Neural cell (in vitro differentiated cells): ENCODE data around the gene KHK. TPM values are rescaled to one million over a fixed set of nuclear protein-coding genes. Genes with fewer than 3 reads are reported as not detected.

Source experiments
- H2AFZ ChIP-seq: fragments of 200-600, 300-800 bp; sonication (generic), shearing (Covaris generic); 2 replicates; pipeline ENCODE4 v1.6.0; 2014; ENCODE audit warnings: low read depth, mild to moderate bottlenecking, antibody characterized with exemption, low read length, moderate library complexity
- H3F3A ChIP-seq: fragments of 200-600 bp; shearing (Covaris generic); 2 replicates; pipeline ENCODE4 v1.6.1; 2016; ENCODE audit warnings: mild to moderate bottlenecking, moderate library complexity, mixed read lengths, antibody characterized with exemption, low read length; ENCODE audit not compliant: insufficient read depth, poor library complexity, severe bottlenecking
- H3K27ac ChIP-seq: fragments of 200-600, 300-800 bp; sonication (generic), shearing (Covaris generic); 2 replicates; pipeline ENCODE4 v1.5.1; 2014; ENCODE audit warnings: mild to moderate bottlenecking, low read length, moderate library complexity
- H3K27me3 ChIP-seq: fragments of 300-800, 200-600 bp; sonication (generic), shearing (Covaris generic); 2 replicates; pipeline ENCODE4 v1.6.0; 2014; ENCODE audit warnings: mild to moderate bottlenecking, low read depth, low read length, moderate library complexity; ENCODE audit not compliant: insufficient read depth
- H3K36me3 ChIP-seq: fragments of 300-800, 200-600 bp; sonication (generic), shearing (Covaris generic); 2 replicates; pipeline ENCODE4 v1.5.1; 2014; ENCODE audit warnings: mild to moderate bottlenecking, antibody characterized with exemption, low read length, moderate library complexity; ENCODE audit not compliant: insufficient read depth
- H3K4me2 ChIP-seq: fragments of 300-800, 200-600 bp; sonication (generic), shearing (Covaris generic); 2 replicates; pipeline ENCODE4 v1.6.0; 2014; ENCODE audit warnings: mild to moderate bottlenecking, low read length
- H3K4me3 ChIP-seq: fragments of 300-800, 200-600 bp; sonication (generic), shearing (Covaris generic); 2 replicates; pipeline ENCODE4 v1.5.1; 2014; ENCODE audit warnings: mild to moderate bottlenecking, low read length, moderate library complexity
- H3K79me2 ChIP-seq: fragments of 200-600 bp; shearing (Covaris generic); replicated peaks from 2 replicates; pipeline ENCODE4 v1.6.0; 2014; ENCODE audit warnings: mild to moderate bottlenecking, low read length, moderate library complexity; ENCODE audit not compliant: insufficient read depth
- H3K9ac ChIP-seq: fragments of 300-800, 200-600 bp; sonication (generic), shearing (Covaris generic); 2 replicates; pipeline ENCODE4 v1.6.1; 2016; ENCODE audit warnings: mild to moderate bottlenecking, low read length, mixed read lengths
- H3K9me2 ChIP-seq: fragments of 200-600 bp; shearing (Covaris generic); 2 replicates; pipeline ENCODE4 v1.6.1; 2016; ENCODE audit warnings: mild to moderate bottlenecking, low read length, mixed read lengths; ENCODE audit not compliant: insufficient read depth
- H3K9me3 ChIP-seq: fragments of 200-600, 300-800 bp; sonication (generic), shearing (Covaris generic); 2 replicates; pipeline ENCODE4 v1.6.1; 2016; ENCODE audit warnings: mild to moderate bottlenecking, mixed run types, low read length, moderate library complexity, mixed read lengths
- H4K20me1 ChIP-seq: fragments of 200-600 bp; shearing (Covaris generic); 2 replicates; pipeline ENCODE4 v1.6.1; 2016; ENCODE audit warnings: mild to moderate bottlenecking, mixed run types; ENCODE audit not compliant: insufficient read depth
- EP300 ChIP-seq: fragments of 450-650 bp; conservative IDR thresholded peaks from 2 replicates; pipeline ENCODE4 v1.6.1; 2014; ENCODE audit warnings: antibody characterized with exemption, mild to moderate bottlenecking, moderate library complexity; ENCODE audit not compliant: poor library complexity, severe bottlenecking
- EZH2 ChIP-seq: fragments of 200-600, 300-800 bp; shearing (Covaris generic), sonication (generic); IDR thresholded peaks from 2 replicates; pipeline ENCODE4 v1.6.1; 2014; ENCODE audit warnings: antibody characterized with exemption, low read length, borderline replicate concordance, mild to moderate bottlenecking; ENCODE audit not compliant: insufficient read depth, poor library complexity, severe bottlenecking
- MXI1 ChIP-seq: fragments of 450-650 bp; conservative IDR thresholded peaks from 2 replicates; pipeline ENCODE4 v1.6.1; 2014; ENCODE audit warnings: antibody characterized with exemption, mild to moderate bottlenecking; ENCODE audit not compliant: poor library complexity, severe bottlenecking
- POLR2AphosphoS5 ChIP-seq: IDR thresholded peaks from 2 replicates; pipeline ENCODE4 v1.6.1; 2012
- RAD21 ChIP-seq: fragments of 450-650 bp; conservative IDR thresholded peaks from 2 replicates; pipeline ENCODE4 v1.6.1; 2014; ENCODE audit warnings: antibody characterized with exemption, mild to moderate bottlenecking, moderate library complexity
- SMC3 ChIP-seq: fragments of 450-650 bp; conservative IDR thresholded peaks from 2 replicates; pipeline ENCODE4 v1.6.1; 2014; ENCODE audit warnings: antibody characterized with exemption, mild to moderate bottlenecking, moderate library complexity; ENCODE audit not compliant: poor library complexity
- TAF1 ChIP-seq: IDR thresholded peaks from 2 replicates; pipeline ENCODE4 v1.6.1; 2012; ENCODE audit warnings: low read depth
- polyA plus RNA-seq: library from polyadenylated mRNA; depleted of rRNA; stranded (reverse); fragments of >200 nt; gene quantifications from 2 replicates; pipeline ENCODE4 v1.2.3, GENCODE V29; 2014
- TF ChIP-seq, protein P1 (sequence below): fragments of 450-650 bp; IDR thresholded peaks from 2 replicates; pipeline ENCODE4 v1.5.1; 2014; ENCODE audit warnings: antibody characterized with exemption, mild to moderate bottlenecking, moderate library complexity; ENCODE audit not compliant: poor library complexity, severe bottlenecking
- TF ChIP-seq, protein P2 (sequence below): IDR thresholded peaks from 2 replicates; pipeline ENCODE4 v1.6.1; 2012; ENCODE audit warnings: borderline replicate concordance

The KHK gene
- polyA plus RNA-seq, 1 donor from 2014 or later: 4.1 TPM

DNA sequence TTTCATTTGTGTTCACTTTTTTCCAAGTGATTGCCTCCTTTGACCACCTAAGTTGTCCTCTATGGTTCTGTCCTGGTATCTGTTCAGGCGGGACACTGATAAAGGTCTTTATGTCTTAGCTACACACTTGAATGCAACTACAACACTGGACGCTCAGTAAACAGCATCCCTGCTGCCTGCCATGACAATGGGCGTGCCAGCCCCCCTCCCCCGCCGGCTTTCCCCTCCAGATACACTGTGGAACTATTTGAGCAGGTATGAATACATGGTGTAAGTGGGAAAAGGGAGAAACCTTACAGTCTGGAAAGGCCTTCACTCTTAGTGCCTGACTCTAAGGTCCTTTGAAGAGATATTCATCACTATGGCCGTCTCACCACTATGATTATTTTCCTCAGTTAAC lies 29.4 kb upstream of the KHK start:
- Histone ChIP-seq H3K9me2 (no peaks in the 10 kb centered on the region), H3K27me3 (no peaks in the 10 kb centered on the region), H3F3A (no peaks in the 10 kb centered on the region), H2AFZ (no peak overlapping the region), H3K4me2 (no peak overlapping the region), H3K36me3 (no peaks in the 10 kb centered on the region), H3K9ac (no peak overlapping the region), H3K79me2 (peaks cover 4% of the 10 kb centered on the region), H3K4me3 (no peak overlapping the region), H4K20me1 (no peaks in the 10 kb centered on the region), H3K27ac (no peak overlapping the region), H3K9me3 (no peaks in the 10 kb centered on the region)
- TF ChIP-seq RAD21: no peak
- TF ChIP-seq, protein P1, sequence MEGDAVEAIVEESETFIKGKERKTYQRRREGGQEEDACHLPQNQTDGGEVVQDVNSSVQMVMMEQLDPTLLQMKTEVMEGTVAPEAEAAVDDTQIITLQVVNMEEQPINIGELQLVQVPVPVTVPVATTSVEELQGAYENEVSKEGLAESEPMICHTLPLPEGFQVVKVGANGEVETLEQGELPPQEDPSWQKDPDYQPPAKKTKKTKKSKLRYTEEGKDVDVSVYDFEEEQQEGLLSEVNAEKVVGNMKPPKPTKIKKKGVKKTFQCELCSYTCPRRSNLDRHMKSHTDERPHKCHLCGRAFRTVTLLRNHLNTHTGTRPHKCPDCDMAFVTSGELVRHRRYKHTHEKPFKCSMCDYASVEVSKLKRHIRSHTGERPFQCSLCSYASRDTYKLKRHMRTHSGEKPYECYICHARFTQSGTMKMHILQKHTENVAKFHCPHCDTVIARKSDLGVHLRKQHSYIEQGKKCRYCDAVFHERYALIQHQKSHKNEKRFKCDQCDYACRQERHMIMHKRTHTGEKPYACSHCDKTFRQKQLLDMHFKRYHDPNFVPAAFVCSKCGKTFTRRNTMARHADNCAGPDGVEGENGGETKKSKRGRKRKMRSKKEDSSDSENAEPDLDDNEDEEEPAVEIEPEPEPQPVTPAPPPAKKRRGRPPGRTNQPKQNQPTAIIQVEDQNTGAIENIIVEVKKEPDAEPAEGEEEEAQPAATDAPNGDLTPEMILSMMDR: no peak
- no peak for TF ChIP-seq MXI1
- TF ChIP-seq EP300: no peak
- no peak for TF ChIP-seq EZH2
- no peak for TF ChIP-seq SMC3
- TF ChIP-seq TAF1: no peak
- TF ChIP-seq POLR2AphosphoS5: no peak

DNA sequence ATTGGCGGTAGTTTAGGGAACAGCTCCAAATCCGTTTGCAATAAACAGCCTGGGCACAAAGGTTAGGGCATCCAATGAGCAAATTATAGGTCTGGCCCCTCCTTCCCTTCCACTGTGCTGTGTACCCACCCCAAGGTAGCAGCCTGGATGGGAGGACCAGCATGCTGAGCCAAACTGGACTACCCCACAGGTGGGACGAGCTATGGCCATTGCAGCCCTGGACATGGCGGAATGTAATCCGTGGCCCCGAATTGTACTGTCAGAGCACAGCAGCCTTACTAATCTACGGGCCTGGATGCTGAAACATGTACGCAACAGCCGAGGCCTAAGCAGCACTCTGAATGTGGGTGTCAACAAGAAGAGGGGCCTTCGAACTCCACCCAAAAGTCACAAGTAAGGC lies 28.4 kb upstream of the KHK start:
- Histone ChIP-seq H3K36me3 (no peaks in the 10 kb centered on the region), H3K9me2 (no peaks in the 10 kb centered on the region), H3K9ac (no peak overlapping the region), H3K27me3 (no peaks in the 10 kb centered on the region), H2AFZ (no peak overlapping the region), H4K20me1 (no peaks in the 10 kb centered on the region), H3K9me3 (no peaks in the 10 kb centered on the region), H3K4me2 (no peak overlapping the region), H3K27ac (no peak overlapping the region), H3F3A (no peaks in the 10 kb centered on the region), H3K4me3 (no peak overlapping the region), H3K79me2 (no peaks in the 10 kb centered on the region)
- TF ChIP-seq EZH2 (no peak), TAF1 (no peak), MXI1 (no peak), RAD21 (no peak), SMC3 (no peak), EP300 (no peak), POLR2AphosphoS5 (no peak)
- TF ChIP-seq, protein P1: no peak
- TF ChIP-seq, protein P2, sequence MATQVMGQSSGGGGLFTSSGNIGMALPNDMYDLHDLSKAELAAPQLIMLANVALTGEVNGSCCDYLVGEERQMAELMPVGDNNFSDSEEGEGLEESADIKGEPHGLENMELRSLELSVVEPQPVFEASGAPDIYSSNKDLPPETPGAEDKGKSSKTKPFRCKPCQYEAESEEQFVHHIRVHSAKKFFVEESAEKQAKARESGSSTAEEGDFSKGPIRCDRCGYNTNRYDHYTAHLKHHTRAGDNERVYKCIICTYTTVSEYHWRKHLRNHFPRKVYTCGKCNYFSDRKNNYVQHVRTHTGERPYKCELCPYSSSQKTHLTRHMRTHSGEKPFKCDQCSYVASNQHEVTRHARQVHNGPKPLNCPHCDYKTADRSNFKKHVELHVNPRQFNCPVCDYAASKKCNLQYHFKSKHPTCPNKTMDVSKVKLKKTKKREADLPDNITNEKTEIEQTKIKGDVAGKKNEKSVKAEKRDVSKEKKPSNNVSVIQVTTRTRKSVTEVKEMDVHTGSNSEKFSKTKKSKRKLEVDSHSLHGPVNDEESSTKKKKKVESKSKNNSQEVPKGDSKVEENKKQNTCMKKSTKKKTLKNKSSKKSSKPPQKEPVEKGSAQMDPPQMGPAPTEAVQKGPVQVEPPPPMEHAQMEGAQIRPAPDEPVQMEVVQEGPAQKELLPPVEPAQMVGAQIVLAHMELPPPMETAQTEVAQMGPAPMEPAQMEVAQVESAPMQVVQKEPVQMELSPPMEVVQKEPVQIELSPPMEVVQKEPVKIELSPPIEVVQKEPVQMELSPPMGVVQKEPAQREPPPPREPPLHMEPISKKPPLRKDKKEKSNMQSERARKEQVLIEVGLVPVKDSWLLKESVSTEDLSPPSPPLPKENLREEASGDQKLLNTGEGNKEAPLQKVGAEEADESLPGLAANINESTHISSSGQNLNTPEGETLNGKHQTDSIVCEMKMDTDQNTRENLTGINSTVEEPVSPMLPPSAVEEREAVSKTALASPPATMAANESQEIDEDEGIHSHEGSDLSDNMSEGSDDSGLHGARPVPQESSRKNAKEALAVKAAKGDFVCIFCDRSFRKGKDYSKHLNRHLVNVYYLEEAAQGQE: no peak
